ENCODE measurements around the gene LCN10.

DNA sequence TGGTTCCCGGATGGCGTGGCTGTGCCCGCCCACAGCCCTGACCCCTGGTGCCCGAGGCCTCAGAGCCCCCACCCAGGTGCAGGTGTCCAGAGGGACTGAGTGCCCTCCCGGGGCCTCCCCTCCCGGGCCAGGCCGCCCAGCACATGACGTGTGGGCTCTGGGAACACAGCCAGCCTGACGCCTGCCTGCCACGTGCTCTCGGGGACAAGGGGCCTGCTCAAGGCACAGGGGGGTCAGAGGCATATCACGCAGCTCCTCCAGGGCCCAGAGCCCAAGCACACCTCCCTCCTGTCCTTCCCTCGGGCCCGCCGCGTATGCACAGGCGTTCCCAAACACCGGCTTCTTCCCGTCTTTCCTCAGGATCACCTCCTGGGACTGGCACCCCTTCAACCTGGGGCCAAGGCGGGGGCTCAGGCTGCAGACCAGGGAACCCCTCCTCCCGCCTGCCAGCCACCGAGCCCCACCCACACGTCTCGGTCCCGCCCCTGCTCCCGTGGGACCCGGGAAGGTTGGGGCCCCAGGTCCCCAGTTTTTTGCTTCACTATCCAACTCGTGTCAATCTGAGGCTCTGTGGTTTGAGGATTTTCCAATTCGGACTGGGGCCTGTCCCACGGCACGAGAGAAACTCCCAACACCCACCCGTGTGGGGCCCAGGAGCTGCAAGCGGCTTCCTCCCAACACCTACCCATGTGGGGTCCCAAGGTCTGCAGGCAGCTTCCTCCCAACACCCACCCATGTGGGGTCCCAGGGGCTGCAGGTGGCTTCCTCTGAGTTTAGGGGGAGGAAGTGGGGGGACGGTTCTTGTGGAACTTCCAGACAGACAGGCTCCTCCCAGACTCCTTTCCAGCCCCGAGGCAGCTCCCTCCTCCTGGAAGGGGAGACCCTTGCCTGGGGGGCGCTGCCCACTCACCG, 1.5 kb downstream of the LCN10 start:
- no peak for TF ChIP-seq POLR2A (IDR thresholded peaks at IDR 0.05; ENCODE audit: low read depth, low read length)
- no peak for TF ChIP-seq JUNB (IDR thresholded peaks at IDR 0.05)
- TF ChIP-seq EZH2 (IDR thresholded peaks at IDR 0.05; ENCODE audit: borderline replicate concordance, control insufficient read depth, low read depth, low read length), result no peak

Data from GM12878 (cell line).